Erythroblast (primary cell): Measurements from ENCODE around the gene SETBP1.

Experiments used
- GATA1 ChIP-seq: IDR thresholded peaks from 2 replicates; pipeline ENCODE4 v1.6.1; 2011; ENCODE audit warnings: low read depth, mild to moderate bottlenecking, control low read depth, low read length, moderate library complexity
- POLR2A ChIP-seq: IDR thresholded peaks from 2 replicates; pipeline ENCODE4 v1.6.1; 2011; ENCODE audit warnings: mild to moderate bottlenecking, low read length

- TF ChIP-seq POLR2A: no peak
- TF ChIP-seq GATA1: no peak
Observed at GRCh38 chr18:44793194-44793593, 112.5 kb downstream of the SETBP1 start.
